Measurements from ENCODE around the gene CRKL. TPM values are rescaled to one million over a fixed set of nuclear protein-coding genes. Genes with fewer than 3 reads are reported as not detected.

Gene CRKL
- total and polyA plus RNA-seq, 4 donors, result 55.2 to 88.0 (median 64.6) TPM

GRCh38 chr22:20988573-20989322 lies 71.5 kb downstream of the CRKL start:
- H3K27ac ChIP-seq (ENCODE audit: low read depth, low read length), result no peak overlapping the region
- H3K36me3 ChIP-seq (ENCODE audit: control insufficient read depth, insufficient read depth, low read length), result peaks cover 85% of the 10 kb centered on the region
- no peak for DNase-seq (ENCODE audit: low read depth in 4 of 6, low spot score in 6 of 6)
- no peak overlapping the region for H3K4me3 ChIP-seq (ENCODE audit: low read depth, low read length)
- H3K9me3 ChIP-seq (ENCODE audit: control insufficient read depth, insufficient read depth, low read length), result no peaks in the 10 kb centered on the region
- H3K27me3 ChIP-seq (ENCODE audit: control insufficient read depth, insufficient read depth, low read length), result no peaks in the 10 kb centered on the region
- 84% methylated on average over 15 of the region's 16 CpGs for WGBS (ENCODE audit: insufficient coverage)
- no peaks in the 10 kb centered on the region for H3K4me1 ChIP-seq (ENCODE audit: control insufficient read depth, insufficient read depth, low read length)

GRCh38 chr22:20989323-20990138 lies 72.3 kb downstream of the CRKL start:
- no peak for DNase-seq (ENCODE audit: low read depth in 4 of 6, low spot score in 6 of 6)
- Histone ChIP-seq H3K4me3 (ENCODE audit: low read depth, low read length) (no peak overlapping the region), H3K27ac (ENCODE audit: low read depth, low read length) (no peak overlapping the region), H3K4me1 (ENCODE audit: control insufficient read depth, insufficient read depth, low read length) (no peaks in the 10 kb centered on the region), H3K36me3 (ENCODE audit: control insufficient read depth, insufficient read depth, low read length) (peaks cover 87% of the 10 kb centered on the region), H3K27me3 (ENCODE audit: control insufficient read depth, insufficient read depth, low read length) (no peaks in the 10 kb centered on the region), H3K9me3 (ENCODE audit: control insufficient read depth, insufficient read depth, low read length) (no peaks in the 10 kb centered on the region)
- WGBS (ENCODE audit: insufficient coverage), result 81% methylated on average over 9 of the region's 17 CpGs

- DNase-seq (ENCODE audit: low read depth in 4 of 6, low spot score in 6 of 6), result no peak
- H3K4me3 ChIP-seq (ENCODE audit: low read depth, low read length), result no peak overlapping the region
- H3K4me1 ChIP-seq (ENCODE audit: control insufficient read depth, insufficient read depth, low read length), result no peaks in the 10 kb centered on the region
- H3K27ac ChIP-seq (ENCODE audit: low read depth, low read length), result no peak overlapping the region
- H3K9me3 ChIP-seq (ENCODE audit: control insufficient read depth, insufficient read depth, low read length), result no peaks in the 10 kb centered on the region
- 85% methylated on average over 20 of the region's 21 CpGs for WGBS (ENCODE audit: insufficient coverage)
- H3K27me3 ChIP-seq (ENCODE audit: control insufficient read depth, insufficient read depth, low read length), result no peaks in the 10 kb centered on the region
- H3K36me3 ChIP-seq (ENCODE audit: control insufficient read depth, insufficient read depth, low read length), result peaks cover 90% of the 10 kb centered on the region
Observed at GRCh38 chr22:20990184-20991180, 73.3 kb downstream of the CRKL start.

GRCh38 chr22:20991252-20992055 lies 74.2 kb downstream of the CRKL start:
- Histone ChIP-seq H3K4me1 (ENCODE audit: control insufficient read depth, insufficient read depth, low read length) (no peaks in the 10 kb centered on the region), H3K36me3 (ENCODE audit: control insufficient read depth, insufficient read depth, low read length) (peaks cover 94% of the 10 kb centered on the region), H3K9me3 (ENCODE audit: control insufficient read depth, insufficient read depth, low read length) (no peaks in the 10 kb centered on the region), H3K27me3 (ENCODE audit: control insufficient read depth, insufficient read depth, low read length) (no peaks in the 10 kb centered on the region), H3K27ac (ENCODE audit: low read depth, low read length) (no peak overlapping the region), H3K4me3 (ENCODE audit: low read depth, low read length) (no peak overlapping the region)
- WGBS (ENCODE audit: insufficient coverage), result 96% methylated on average over 23 of the region's 24 CpGs
- no peak for DNase-seq (ENCODE audit: low read depth in 4 of 6, low spot score in 6 of 6)

GRCh38 chr22:20992056-20992442 lies 74.8 kb downstream of the CRKL start:
- Histone ChIP-seq H3K9me3 (ENCODE audit: control insufficient read depth, insufficient read depth, low read length) (no peaks in the 10 kb centered on the region), H3K27me3 (ENCODE audit: control insufficient read depth, insufficient read depth, low read length) (no peaks in the 10 kb centered on the region), H3K4me1 (ENCODE audit: control insufficient read depth, insufficient read depth, low read length) (no peaks in the 10 kb centered on the region), H3K4me3 (ENCODE audit: low read depth, low read length) (no peak overlapping the region), H3K27ac (ENCODE audit: low read depth, low read length) (no peak overlapping the region), H3K36me3 (ENCODE audit: control insufficient read depth, insufficient read depth, low read length) (peaks cover 98% of the 10 kb centered on the region)
- WGBS (ENCODE audit: insufficient coverage), result 87% methylated on average over 6 of the region's 7 CpGs
- DNase-seq (ENCODE audit: low read depth in 4 of 6, low spot score in 6 of 6), result no peak

- WGBS (ENCODE audit: insufficient coverage), result 93% methylated on average over 20 of the region's 21 CpGs
- DNase-seq (ENCODE audit: low read depth in 4 of 6, low spot score in 6 of 6), result no peak
- H3K27me3 ChIP-seq (ENCODE audit: control insufficient read depth, insufficient read depth, low read length), result no peaks in the 10 kb centered on the region
- H3K9me3 ChIP-seq (ENCODE audit: control insufficient read depth, insufficient read depth, low read length), result no peaks in the 10 kb centered on the region
- no peaks in the 10 kb centered on the region for H3K4me1 ChIP-seq (ENCODE audit: control insufficient read depth, insufficient read depth, low read length)
- H3K27ac ChIP-seq (ENCODE audit: low read depth, low read length), result no peak overlapping the region
- peaks cover 98% of the 10 kb centered on the region for H3K36me3 ChIP-seq (ENCODE audit: control insufficient read depth, insufficient read depth, low read length)
- H3K4me3 ChIP-seq (ENCODE audit: low read depth, low read length), result no peak overlapping the region
Observed at GRCh38 chr22:20992456-20993303, 75.5 kb downstream of the CRKL start.

GRCh38 chr22:20993304-20994127 lies 76.3 kb downstream of the CRKL start:
- no peaks in the 10 kb centered on the region for H3K27me3 ChIP-seq (ENCODE audit: control insufficient read depth, insufficient read depth, low read length)
- no peak for DNase-seq (ENCODE audit: low read depth in 4 of 6, low spot score in 6 of 6)
- no peak overlapping the region for H3K4me3 ChIP-seq (ENCODE audit: low read depth, low read length)
- WGBS (ENCODE audit: insufficient coverage), result 92% methylated on average over 29 of the region's 29 CpGs
- no peaks in the 10 kb centered on the region for H3K4me1 ChIP-seq (ENCODE audit: control insufficient read depth, insufficient read depth, low read length)
- no peak overlapping the region for H3K27ac ChIP-seq (ENCODE audit: low read depth, low read length)
- H3K36me3 ChIP-seq (ENCODE audit: control insufficient read depth, insufficient read depth, low read length), result peaks cover 99% of the 10 kb centered on the region
- H3K9me3 ChIP-seq (ENCODE audit: control insufficient read depth, insufficient read depth, low read length), result no peaks in the 10 kb centered on the region
